ENCODE results near the gene NCOR2. TPM values are rescaled to one million over a fixed set of nuclear protein-coding genes. Genes with fewer than 3 reads are reported as not detected.

Gene NCOR2
- total RNA-seq, 4 donors from 2014 or later, result 41.8 to 133 (median 66.4) TPM

DNA sequence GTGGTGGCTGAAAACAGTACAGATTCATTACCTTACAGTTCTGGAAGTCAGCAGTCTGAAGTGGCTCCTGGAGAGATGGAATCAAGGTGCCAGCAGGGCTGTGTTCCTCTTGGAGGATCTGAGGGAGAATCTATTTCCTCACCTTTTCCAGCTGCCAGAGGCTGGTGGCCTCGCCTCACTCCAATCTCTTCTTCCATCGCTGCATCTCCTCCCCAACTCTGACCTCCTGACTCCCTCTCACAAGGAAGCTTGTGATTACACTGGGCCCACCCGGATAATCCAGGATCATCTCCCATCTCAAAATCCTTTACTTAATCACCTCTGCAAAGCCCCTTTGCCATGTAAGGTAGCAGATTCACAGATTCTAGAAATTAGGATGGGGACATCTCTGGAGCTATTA, 11.4 kb upstream of the NCOR2 start:
- TF ChIP-seq CTCF (IDR thresholded peaks at IDR 0.05; ENCODE audit: low read depth), result no peak

- TF ChIP-seq CTCF (IDR thresholded peaks at IDR 0.05; ENCODE audit: low read depth), result no peak
These were observed 11.0 kb upstream of the NCOR2 start for GRCh38 chr12:124578445-124578844.

DNA sequence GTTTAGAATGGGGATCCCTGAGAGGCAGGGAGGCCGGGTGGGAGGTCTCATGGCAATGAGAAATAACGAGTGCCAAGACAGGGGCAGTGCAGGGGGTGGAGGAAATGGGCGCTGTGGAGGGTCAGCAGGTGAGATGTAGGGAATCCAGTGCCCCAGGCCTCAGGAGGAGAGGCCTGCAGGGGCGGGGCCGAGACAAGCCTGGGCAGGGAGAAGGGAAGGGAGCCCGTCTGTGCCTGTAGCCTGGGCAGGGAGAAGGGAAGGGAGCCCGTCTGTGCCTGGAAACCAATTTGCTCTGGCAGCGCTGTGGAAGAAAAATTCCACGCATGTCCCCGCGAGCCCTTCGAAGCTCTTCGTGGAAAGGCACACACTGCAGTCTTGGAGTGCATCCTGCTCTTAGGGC, 10.6 kb upstream of the NCOR2 start:
- no peak for TF ChIP-seq CTCF (IDR thresholded peaks at IDR 0.05; ENCODE audit: low read depth)

DNA sequence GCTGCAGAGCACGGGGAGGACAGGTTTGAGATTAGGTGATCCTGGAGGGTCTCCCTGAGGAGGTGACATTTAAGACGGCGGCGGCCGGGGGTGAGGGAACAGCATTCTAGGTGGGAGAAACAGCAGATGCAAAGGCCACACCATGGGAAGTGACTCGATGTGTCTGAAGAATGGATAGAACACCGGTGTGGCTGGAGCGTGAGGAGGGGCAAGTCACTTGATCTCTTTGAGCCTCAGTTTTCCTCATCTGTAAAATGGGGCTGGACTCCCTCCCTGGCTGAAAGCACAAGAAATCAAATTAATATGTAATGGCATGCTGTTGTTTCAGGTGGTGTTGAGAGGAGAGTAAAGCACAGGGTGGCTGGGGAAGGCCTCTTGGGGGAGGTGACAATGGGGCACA, 10.0 kb upstream of the NCOR2 start:
- no peak for TF ChIP-seq CTCF (IDR thresholded peaks at IDR 0.05; ENCODE audit: low read depth)

- TF ChIP-seq CTCF (IDR thresholded peaks at IDR 0.05; ENCODE audit: low read depth), result no peak
These were observed 8.7 kb upstream of the NCOR2 start for GRCh38 chr12:124576061-124576650.

- TF ChIP-seq CTCF (IDR thresholded peaks at IDR 0.05; ENCODE audit: low read depth), result no peak
These were observed 6.7 kb upstream of the NCOR2 start for GRCh38 chr12:124573839-124574786.

GRCh38 chr12:124571556-124571955, 4.1 kb upstream of the NCOR2 start:
- no peak for TF ChIP-seq CTCF (IDR thresholded peaks at IDR 0.05; ENCODE audit: low read depth)
